ENCODE results near the gene BMPR1B. TPM values are rescaled to one million over a fixed set of nuclear protein-coding genes. Genes with fewer than 3 reads are reported as not detected.

BMPR1B gene
- total RNA-seq, 1 donor from 2014 or later = 26.8 TPM

DNA sequence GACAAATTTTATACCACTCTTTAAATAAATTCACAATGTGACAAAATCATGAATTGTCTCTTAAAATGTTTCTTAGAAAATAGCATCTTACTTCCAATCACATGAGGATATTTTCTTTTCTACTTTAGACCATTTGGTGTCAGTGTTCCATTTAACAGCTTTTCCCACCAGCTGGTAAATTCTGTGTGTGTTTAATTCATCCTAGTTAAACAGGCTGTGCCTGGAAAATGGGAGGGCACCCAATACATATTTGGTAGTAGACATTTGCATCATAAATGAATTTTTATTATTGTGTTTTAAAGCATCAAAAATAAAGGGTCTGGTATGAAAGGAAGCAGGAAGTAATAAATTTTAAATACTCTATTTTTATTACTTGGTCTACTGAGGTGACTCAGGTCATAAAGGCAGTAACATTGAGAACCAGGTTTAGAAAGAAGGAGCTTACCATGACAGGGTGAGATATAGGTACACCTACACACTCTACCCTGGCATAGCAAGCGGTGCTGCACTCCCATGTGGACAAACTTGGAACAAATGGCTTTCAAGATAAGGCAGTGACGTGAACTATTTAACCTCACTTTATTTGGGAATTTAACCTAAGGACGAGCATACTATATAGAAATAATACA lies 344.5 kb downstream of the BMPR1B start:
- no peak overlapping the region for H3K4me3 Mint-ChIP-seq
- H3K4me1 Mint-ChIP-seq = no peaks in the 10 kb centered on the region
- TF ChIP-seq, protein P1, sequence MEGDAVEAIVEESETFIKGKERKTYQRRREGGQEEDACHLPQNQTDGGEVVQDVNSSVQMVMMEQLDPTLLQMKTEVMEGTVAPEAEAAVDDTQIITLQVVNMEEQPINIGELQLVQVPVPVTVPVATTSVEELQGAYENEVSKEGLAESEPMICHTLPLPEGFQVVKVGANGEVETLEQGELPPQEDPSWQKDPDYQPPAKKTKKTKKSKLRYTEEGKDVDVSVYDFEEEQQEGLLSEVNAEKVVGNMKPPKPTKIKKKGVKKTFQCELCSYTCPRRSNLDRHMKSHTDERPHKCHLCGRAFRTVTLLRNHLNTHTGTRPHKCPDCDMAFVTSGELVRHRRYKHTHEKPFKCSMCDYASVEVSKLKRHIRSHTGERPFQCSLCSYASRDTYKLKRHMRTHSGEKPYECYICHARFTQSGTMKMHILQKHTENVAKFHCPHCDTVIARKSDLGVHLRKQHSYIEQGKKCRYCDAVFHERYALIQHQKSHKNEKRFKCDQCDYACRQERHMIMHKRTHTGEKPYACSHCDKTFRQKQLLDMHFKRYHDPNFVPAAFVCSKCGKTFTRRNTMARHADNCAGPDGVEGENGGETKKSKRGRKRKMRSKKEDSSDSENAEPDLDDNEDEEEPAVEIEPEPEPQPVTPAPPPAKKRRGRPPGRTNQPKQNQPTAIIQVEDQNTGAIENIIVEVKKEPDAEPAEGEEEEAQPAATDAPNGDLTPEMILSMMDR (conservative IDR thresholded peaks at IDR 0.05) = no peak
- peaks cover 2% of the 10 kb centered on the region for H3K36me3 Mint-ChIP-seq (ENCODE audit: low read depth)
- H3K27ac Mint-ChIP-seq (ENCODE audit: unreplicated experiment) = no peak overlapping the region
- no peaks in the 10 kb centered on the region for H3K27me3 Mint-ChIP-seq (ENCODE audit: low read depth)
- no peak for DNase-seq (ENCODE audit: low read depth, low spot score)
- H3K9me3 Mint-ChIP-seq = no peaks in the 10 kb centered on the region

DNA sequence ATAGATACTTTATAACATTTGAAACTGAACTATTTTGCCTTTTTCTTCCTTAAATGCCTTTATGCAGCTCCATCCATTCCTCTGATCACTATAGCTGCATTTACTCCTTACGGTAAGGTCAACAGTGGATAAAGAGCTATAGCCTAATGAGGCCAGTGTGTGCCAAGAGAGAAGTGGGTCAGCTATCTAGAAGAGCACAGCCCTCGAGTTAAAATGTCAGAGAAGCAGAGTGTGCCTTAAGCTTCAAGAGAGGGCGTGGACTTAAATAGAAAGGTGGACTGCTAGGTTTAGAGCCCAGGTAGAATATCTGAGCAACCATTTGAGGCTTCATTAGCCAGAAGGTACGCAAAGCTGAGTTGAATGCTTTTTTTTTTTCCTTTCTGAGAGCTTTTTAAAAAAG lies 347.4 kb downstream of the BMPR1B start:
- no peaks in the 10 kb centered on the region for H3K9me3 Mint-ChIP-seq
- TF ChIP-seq, protein P1 (conservative IDR thresholded peaks at IDR 0.05) = no peak
- no peak for DNase-seq (ENCODE audit: low read depth, low spot score)
- no peaks in the 10 kb centered on the region for H3K4me1 Mint-ChIP-seq
- H3K27ac Mint-ChIP-seq (ENCODE audit: unreplicated experiment) = no peak overlapping the region
- H3K36me3 Mint-ChIP-seq (ENCODE audit: low read depth) = peaks cover 2% of the 10 kb centered on the region
- no peak overlapping the region for H3K4me3 Mint-ChIP-seq
- no peaks in the 10 kb centered on the region for H3K27me3 Mint-ChIP-seq (ENCODE audit: low read depth)

DNA sequence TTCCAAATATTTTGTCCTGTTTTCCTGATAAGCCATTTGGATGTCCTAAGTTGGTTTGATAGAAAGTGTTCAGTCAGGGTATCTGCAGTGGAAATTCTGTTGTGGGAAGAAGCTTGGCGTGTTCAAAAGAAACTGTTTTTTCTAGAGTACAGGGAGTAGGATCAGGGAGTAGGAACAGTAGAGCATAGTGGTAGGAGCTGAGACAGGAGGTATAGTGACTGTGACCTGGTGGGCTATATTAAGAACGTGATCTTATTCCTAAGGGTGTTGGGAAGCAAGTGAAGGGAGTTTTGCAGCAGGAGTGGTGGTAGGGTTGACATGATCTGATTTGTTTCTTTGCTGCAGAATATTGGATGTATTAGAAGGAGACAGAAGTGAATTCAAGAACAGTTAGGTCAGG lies 348.2 kb downstream of the BMPR1B start:
- no peak for DNase-seq (ENCODE audit: low read depth, low spot score)
- Mint-ChIP-seq H3K9me3 (no peaks in the 10 kb centered on the region), H3K36me3 (ENCODE audit: low read depth) (no peaks in the 10 kb centered on the region), H3K4me3 (no peak overlapping the region), H3K4me1 (no peaks in the 10 kb centered on the region), H3K27ac (ENCODE audit: unreplicated experiment) (no peak overlapping the region), H3K27me3 (ENCODE audit: low read depth) (no peaks in the 10 kb centered on the region)
- TF ChIP-seq, protein P1 (conservative IDR thresholded peaks at IDR 0.05) = no peak

DNA sequence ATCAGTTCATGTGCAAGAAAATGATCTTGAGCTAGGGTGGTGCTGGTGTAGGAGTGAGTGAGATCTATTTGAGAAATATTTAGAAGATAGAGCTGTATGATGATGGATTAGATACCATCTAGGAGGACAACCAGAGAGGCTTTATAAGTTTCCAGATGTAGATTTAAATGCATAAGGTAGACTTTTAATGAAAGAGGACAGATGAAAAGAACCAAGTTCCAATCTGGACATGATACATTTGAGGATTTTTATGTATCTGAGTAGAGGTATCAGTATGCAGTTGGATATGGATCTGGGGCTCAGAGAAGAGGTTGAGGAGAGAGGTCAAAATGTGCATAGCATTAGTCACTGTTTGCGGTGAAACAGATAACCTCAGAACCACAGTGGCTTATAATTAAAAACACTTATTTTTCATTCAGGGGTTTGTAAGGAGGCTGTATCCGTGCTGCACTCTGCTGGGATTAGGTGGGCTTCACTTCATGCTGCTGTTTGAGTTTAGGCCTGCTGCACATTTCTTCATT lies 348.7 kb downstream of the BMPR1B start:
- DNase-seq (ENCODE audit: low read depth, low spot score) = no peak
- H3K4me1 Mint-ChIP-seq = no peaks in the 10 kb centered on the region
- TF ChIP-seq, protein P1 (conservative IDR thresholded peaks at IDR 0.05) = no peak
- H3K4me3 Mint-ChIP-seq = no peak overlapping the region
- no peaks in the 10 kb centered on the region for H3K27me3 Mint-ChIP-seq (ENCODE audit: low read depth)
- H3K27ac Mint-ChIP-seq (ENCODE audit: unreplicated experiment) = no peak overlapping the region
- no peaks in the 10 kb centered on the region for H3K9me3 Mint-ChIP-seq
- H3K36me3 Mint-ChIP-seq (ENCODE audit: low read depth) = no peaks in the 10 kb centered on the region

DNA sequence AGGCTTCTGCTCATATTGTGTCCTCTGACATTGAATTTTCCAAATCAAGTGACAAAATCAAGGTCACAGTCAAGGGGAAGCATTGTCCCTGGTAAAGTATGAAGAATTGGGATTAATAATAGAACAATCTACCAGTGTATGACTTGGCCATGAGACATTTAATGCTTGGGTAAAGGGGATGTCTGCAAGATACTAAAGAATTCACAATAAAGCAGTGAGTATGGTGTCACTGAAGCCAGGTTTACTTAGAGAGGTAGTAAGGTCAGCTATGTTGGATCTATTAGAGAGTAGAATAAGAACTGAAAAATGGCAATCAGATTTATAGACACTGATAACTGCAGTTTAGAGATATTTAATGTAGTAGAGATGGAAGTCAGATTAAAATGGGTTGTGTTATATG lies 349.2 kb downstream of the BMPR1B start:
- Mint-ChIP-seq H3K4me3 (no peak overlapping the region), H3K9me3 (no peaks in the 10 kb centered on the region), H3K27ac (ENCODE audit: unreplicated experiment) (no peak overlapping the region), H3K36me3 (ENCODE audit: low read depth) (no peaks in the 10 kb centered on the region), H3K4me1 (no peaks in the 10 kb centered on the region), H3K27me3 (ENCODE audit: low read depth) (no peaks in the 10 kb centered on the region)
- TF ChIP-seq, protein P1 (conservative IDR thresholded peaks at IDR 0.05) = no peak
- no peak for DNase-seq (ENCODE audit: low read depth, low spot score)

All from neural crest cell (in vitro differentiated cells).